ENCODE measurements around the gene CCIN. TPM values are rescaled to one million over a fixed set of nuclear protein-coding genes. Genes with fewer than 3 reads are reported as not detected.

Gene CCIN
- total RNA-seq, 1 experiment from 2014 or later: 0.20 TPM

- Histone ChIP-seq H3K9me3 (ENCODE audit: control insufficient read depth in 1 of 2, insufficient read depth in 1 of 2, low read depth in 1 of 2, low read length in 2 of 2) (no peaks in the 10 kb centered on the region), H3K9ac (ENCODE audit: low read length) (no peak overlapping the region), H3K27me3 (ENCODE audit: insufficient read depth, low read length) (no peaks in the 10 kb centered on the region), H3K4me3 (replicated peaks in 1 of 2; ENCODE audit: low read depth in 1 of 2, low read length in 2 of 2) (no peak overlapping the region), H3K79me2 (ENCODE audit: insufficient read depth, low read length) (no peaks in the 10 kb centered on the region), H3K36me3 (ENCODE audit: control insufficient read depth in 1 of 2, insufficient read depth in 2 of 2, low read length in 2 of 2) (no peaks in the 10 kb centered on the region), H3K4me2 (ENCODE audit: low read length) (no peak overlapping the region), H2AFZ (ENCODE audit: low read depth, low read length, poor library complexity, severe bottlenecking) (no peak overlapping the region), H3K27ac (ENCODE audit: low read depth, low read length) (no peak overlapping the region), H3K4me1 (ENCODE audit: control insufficient read depth in 1 of 2, insufficient read depth in 2 of 2, low read length in 2 of 2) (no peaks in the 10 kb centered on the region), H4K20me1 (ENCODE audit: insufficient read depth) (no peaks in the 10 kb centered on the region), H3K9me2 (ENCODE audit: insufficient read depth) (no peaks in the 10 kb centered on the region)
- no peak for TF ChIP-seq ZBTB33 (IDR thresholded peaks at IDR 0.05; ENCODE audit: extremely low read depth, insufficient replicate concordance, low read length)
- TF ChIP-seq ELF1 (IDR thresholded peaks at IDR 0.05; ENCODE audit: borderline replicate concordance, low read depth): no peak
- TF ChIP-seq ATF3 (IDR thresholded peaks at IDR 0.05): no peak
- no peak for TF ChIP-seq ZFX (IDR thresholded peaks at IDR 0.05)
- TF ChIP-seq RAD21 (IDR thresholded peaks at IDR 0.05; ENCODE audit: low read depth): no peak
- no peak for TF ChIP-seq EZH2phosphoT487 (IDR thresholded peaks at IDR 0.05; ENCODE audit: borderline replicate concordance)
- no peak for TF ChIP-seq FOSL1 (IDR thresholded peaks at IDR 0.05; ENCODE audit: low read depth)
- no peak for TF ChIP-seq YY1 (IDR thresholded peaks at IDR 0.05; ENCODE audit: extremely low read depth, insufficient replicate concordance, low read depth, low read length)
- TF ChIP-seq JUND (IDR thresholded peaks at IDR 0.05): no peak
- TF ChIP-seq POLR2A (IDR thresholded peaks at IDR 0.05; ENCODE audit: borderline replicate concordance, extremely low read depth, insufficient read depth, insufficient read length): no peak
- no peak for TF ChIP-seq SP1 (IDR thresholded peaks at IDR 0.05; ENCODE audit: low read depth)
- POLR2A ChIA-PET: no interaction called here
- RAD21 ChIA-PET (ENCODE audit: low non-redundant PET in 1 of 2, low total read pairs in 2 of 2, uncharacterized antibody in 2 of 2, unreplicated experiment in 2 of 2): no interaction called here
- CTCF ChIA-PET: no interaction called here
- DNase-seq (ENCODE audit: low read depth, low spot score) (no peak), ATAC-seq (no peak)
- no TSS peak for BruUV-seq (replicated peaks)
- intact Hi-C loops (cut with micrococcal nuclease): no loop called here
Observed at GRCh38 chr9:36120705-36121104, 48.5 kb upstream of the CCIN start.

Data from HCT116 (cell line).